ENCODE measurements around the gene TMEM169.

- TF ChIP-seq CTCF (IDR thresholded peaks at IDR 0.05) (no peak), EZH2 (IDR thresholded peaks at IDR 0.05; ENCODE audit: borderline replicate concordance, insufficient read depth, low read depth, low read length, poor library complexity, severe bottlenecking) (no peak)
These were observed 2.8 kb downstream of the TMEM169 start for GRCh38 chr2:216084547-216084946.
